ENCODE data around the gene ZNF562. TPM values are rescaled to one million over a fixed set of nuclear protein-coding genes. Genes with fewer than 3 reads are reported as not detected.

ZNF562 gene
- total RNA-seq, result 10 to 100 TPM; 27.9 to 29.0 TPM

DNA sequence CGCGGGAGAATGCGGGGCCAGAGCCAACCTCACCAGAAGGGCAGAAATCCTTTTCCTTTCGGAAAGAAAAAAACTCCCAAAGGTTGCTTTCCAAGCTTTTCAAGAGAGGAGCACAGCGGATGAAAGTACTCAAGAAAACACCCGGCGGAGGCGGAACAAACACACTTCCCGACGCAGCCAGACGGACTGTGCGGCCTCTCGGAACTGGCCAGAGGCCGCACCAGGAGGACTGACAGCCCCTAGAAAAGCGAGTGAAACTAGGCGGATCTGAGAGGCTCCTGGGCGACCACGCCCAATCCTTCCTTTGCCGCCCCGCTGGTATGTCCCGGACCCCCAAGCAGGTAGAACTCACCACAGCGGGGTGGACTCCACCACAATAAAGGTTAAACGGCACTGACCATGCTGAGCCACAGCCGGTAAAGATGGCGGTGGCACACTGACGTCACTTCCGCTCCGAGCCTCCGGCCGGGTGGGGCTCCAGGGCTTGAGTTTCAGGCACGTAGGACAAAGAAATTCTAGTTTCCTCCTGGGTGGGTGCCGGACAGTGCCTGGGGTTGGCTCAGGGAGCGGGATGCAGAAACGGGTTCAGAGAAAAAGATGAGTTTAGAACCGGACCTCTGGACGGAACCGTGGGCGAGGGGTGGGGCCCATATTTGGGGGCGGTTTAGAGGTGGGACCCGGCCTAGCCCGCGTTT lies at the start of gene ZNF562:
Gene ZNF562, minus strand, starts transcription at position 438 of the 695 bp plus-strand sequence. CDS start 14,356 bp downstream, outside the sequence.

DNA sequence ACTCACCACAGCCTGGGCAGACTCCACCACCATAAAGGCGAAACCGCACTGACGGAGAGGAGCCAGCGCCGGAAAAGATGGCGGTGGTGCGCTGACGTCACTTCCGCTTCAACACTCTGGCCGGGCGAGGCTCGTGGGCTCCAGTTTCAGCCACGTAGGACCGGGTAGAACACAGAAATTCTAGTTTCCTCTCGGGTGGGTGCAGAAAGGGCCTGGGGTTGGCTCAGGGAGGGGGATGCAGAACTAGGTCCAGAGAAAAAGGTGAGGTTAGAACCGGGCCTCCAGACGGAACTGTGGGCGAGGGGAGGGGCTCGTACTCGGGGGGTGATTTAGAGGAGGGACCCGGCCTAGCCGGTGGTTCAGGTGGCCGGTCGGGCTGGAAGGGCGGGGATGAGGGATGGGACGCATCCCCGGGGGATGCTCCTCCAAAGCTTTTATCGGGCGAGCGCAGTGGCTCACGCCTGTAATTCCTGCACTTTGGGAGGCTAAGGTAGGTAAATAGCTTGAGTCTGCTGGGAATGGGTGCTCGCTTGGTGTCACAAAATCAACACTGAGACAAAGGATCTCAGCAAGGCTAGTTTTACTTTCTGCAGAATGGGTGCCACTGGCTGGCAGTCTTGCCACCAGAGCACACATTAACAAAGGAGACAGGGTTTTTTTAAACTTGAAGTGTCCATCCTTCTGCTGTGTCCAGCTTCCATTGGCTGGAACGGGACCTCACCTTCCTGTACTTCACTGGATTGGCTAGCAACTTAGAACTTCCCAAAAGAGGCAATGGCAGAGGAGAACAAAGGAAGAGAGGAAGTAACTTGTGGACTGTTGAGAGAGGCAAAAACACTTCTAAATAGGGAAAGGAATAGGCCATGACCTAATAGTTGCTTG lies 53.5 kb downstream of the ZNF562 start, which contains the start of gene ZNF561:
Gene ZNF561, minus strand, starts transcription at position 77 of the 882 bp plus-strand sequence. CDS start 1,776 bp downstream, outside the sequence.

Other genes starting within 250 kb of the ZNF562 start
- gene ZNF266, start 239.5 kb downstream of the ZNF562 start, total RNA-seq, result 10 to 100 TPM in 1 of 2 donors, 1 to 10 TPM in 1; 9.3 to 10.3 TPM
- gene ZNF560, start 176.5 kb downstream of the ZNF562 start, total RNA-seq, result 1 to 10 TPM in 1 of 2 donors, not detected in 1; 1.7 TPM
- gene ZNF426, start 136.5 kb downstream of the ZNF562 start, total RNA-seq, result 10 to 100 TPM; 13.7 to 15.8 TPM
- 10 to 100 TPM; 32.3 to 53.3 TPM for gene ZNF121, start 90.6 kb downstream of the ZNF562 start, total RNA-seq
- gene ZNF561, start 53.9 kb downstream of the ZNF562 start, total RNA-seq, result 10 to 100 TPM; 25.6 to 39.9 TPM
- 1 to 10 TPM; 3.3 to 7.6 TPM for gene ZNF846, start 93.6 kb upstream of the ZNF562 start, total RNA-seq
- 10 to 100 TPM; 12.7 to 18.6 TPM for gene FBXL12, start 144.0 kb upstream of the ZNF562 start, total RNA-seq
- gene UBL5, start 152.8 kb upstream of the ZNF562 start, total RNA-seq, result 100 to 1,000 TPM; 189 to 223 TPM
- gene PIN1, start 160.2 kb upstream of the ZNF562 start, total RNA-seq, result 100 to 1,000 TPM; 119 to 128 TPM